WTC11 (cell line): ENCODE results near the gene BCAP29. TPM values are rescaled to one million over a fixed set of nuclear protein-coding genes. Genes with fewer than 3 reads are reported as not detected.

Source experiments
- ATAC-seq: fragments of 200-7000 bp; cut with Tn5 transposase; 2 replicates; pipeline ENCODE4 v1.10.0; 2021; ENCODE audit warnings: mild to moderate bottlenecking, moderate library complexity
- CTCF ChIA-PET: fragments of 300-600 bp; sonication (Branson Sonifier 250); formaldehyde crosslinking; loops from one replicate; lab custom pipeline; 2021; ENCODE audit warnings: antibody characterized with exemption; lab: Charles Lee
- POLR2A ChIA-PET: fragments of 350-600 bp; sonication (Branson Sonifier 250); formaldehyde crosslinking; loops from one replicate; lab custom pipeline; 2021; ENCODE audit warnings: antibody characterized with exemption; lab: Charles Lee
- DNase-seq: peaks from one replicate; pipeline ENCODE4 v3.0.0; 2021; ENCODE audit warnings: low spot score
- H3K27ac Mint-ChIP-seq: 2 replicates; pipeline ENCODE4 v1.8.0; 2021; ENCODE audit warnings: mixed read lengths
- H3K27me3 Mint-ChIP-seq: 2 replicates; pipeline ENCODE4 v1.8.0; 2021; ENCODE audit warnings: low read depth, mild to moderate bottlenecking, moderate library complexity, mixed read lengths
- H3K36me3 Mint-ChIP-seq: 2 replicates; pipeline ENCODE4 v1.8.0; 2021; ENCODE audit warnings: mixed read lengths
- H3K4me1 Mint-ChIP-seq: 2 replicates; pipeline ENCODE4 v1.8.0; 2022; ENCODE audit warnings: mixed read lengths
- H3K4me3 Mint-ChIP-seq: 2 replicates; pipeline ENCODE4 v1.8.0; 2021; ENCODE audit warnings: mild to moderate bottlenecking, moderate library complexity, mixed read lengths
- H3K9me3 Mint-ChIP-seq: 2 replicates; pipeline ENCODE4 v1.8.0; 2021; ENCODE audit warnings: mixed read lengths
- ATF1 ChIP-seq: sonication (generic); formaldehyde crosslinking; IDR thresholded peaks from 2 replicates; pipeline ENCODE4 v1.8.1; 2023; ENCODE audit warnings: mild to moderate bottlenecking, moderate library complexity, missing genetic modification reagents
- CREB1 ChIP-seq: sonication (generic); formaldehyde crosslinking; IDR thresholded peaks from 2 replicates; pipeline ENCODE4 v1.8.0; 2023; ENCODE audit warnings: mild to moderate bottlenecking, missing genetic modification reagents
- CREM ChIP-seq: sonication (generic); formaldehyde crosslinking; IDR thresholded peaks from 2 replicates; pipeline ENCODE4 v1.8.1; 2022; ENCODE audit warnings: mild to moderate bottlenecking, missing genetic modification reagents, moderate library complexity
- FOXK1 ChIP-seq: sonication (generic); formaldehyde crosslinking; IDR thresholded peaks from 2 replicates; pipeline ENCODE4 v1.8.0; 2022; ENCODE audit warnings: mild to moderate bottlenecking, moderate library complexity, missing genetic modification reagents
- FOXP1 ChIP-seq: sonication (generic); formaldehyde crosslinking; IDR thresholded peaks from 2 replicates; pipeline ENCODE4 v1.8.0; 2022; ENCODE audit warnings: missing genetic modification reagents, mild to moderate bottlenecking, moderate library complexity, borderline replicate concordance
- GABPB1 ChIP-seq: sonication (generic); formaldehyde crosslinking; IDR thresholded peaks from 2 replicates; pipeline ENCODE4 v1.8.1; 2023; ENCODE audit warnings: mild to moderate bottlenecking, missing genetic modification reagents
- GTF2I ChIP-seq: fragments of 250-450 bp; sonication (Bioruptor Pico); conservative IDR thresholded peaks from 2 replicates; pipeline ENCODE4 v1.4.0; 2021; ENCODE audit warnings: mild to moderate bottlenecking
- NFE2L1 ChIP-seq: sonication (generic); formaldehyde crosslinking; IDR thresholded peaks from 2 replicates; pipeline ENCODE4 v1.8.1; 2023; ENCODE audit warnings: missing genetic modification reagents
- NR2C2 ChIP-seq: sonication (generic); formaldehyde crosslinking; IDR thresholded peaks from 2 replicates; pipeline ENCODE4 v1.8.0; 2022; ENCODE audit warnings: mild to moderate bottlenecking, missing genetic modification reagents
- RORB ChIP-seq: fragments of 250-450 bp; sonication (Bioruptor Pico); IDR thresholded peaks from 2 replicates; pipeline ENCODE4 v1.9.0; 2021; ENCODE audit warnings: mild to moderate bottlenecking
- SOX15 ChIP-seq: fragments of 250-450 bp; sonication (Bioruptor Pico); IDR thresholded peaks from 2 replicates; pipeline ENCODE4 v1.9.0; 2021; ENCODE audit warnings: mild to moderate bottlenecking
- TCF7 ChIP-seq: sonication (generic); formaldehyde crosslinking; IDR thresholded peaks from 2 replicates; pipeline ENCODE4 v1.8.0; 2022; ENCODE audit warnings: mild to moderate bottlenecking, low read depth, missing genetic modification reagents, moderate library complexity
- TEAD4 ChIP-seq: sonication (generic); formaldehyde crosslinking; IDR thresholded peaks from 2 replicates; pipeline ENCODE4 v1.8.0; 2022; ENCODE audit warnings: mild to moderate bottlenecking, missing genetic modification reagents
- ZBTB21 ChIP-seq: sonication (generic); formaldehyde crosslinking; IDR thresholded peaks from 2 replicates; pipeline ENCODE4 v1.8.1; 2023; ENCODE audit warnings: mild to moderate bottlenecking, missing genetic modification reagents, borderline replicate concordance
- ZNF138 ChIP-seq: sonication (generic); formaldehyde crosslinking; conservative IDR thresholded peaks from 2 replicates; pipeline ENCODE4 v1.8.1; 2022; ENCODE audit warnings: mild to moderate bottlenecking, moderate library complexity, missing genetic modification reagents
- ZNF416 ChIP-seq: fragments of 250-450 bp; sonication (Bioruptor Pico); IDR thresholded peaks from 2 replicates; pipeline ENCODE4 v1.9.0; 2021; ENCODE audit warnings: mild to moderate bottlenecking, inconsistent platforms
- total RNA-seq: library from RNA; stranded (reverse); gene quantifications from 3 replicates; pipeline ENCODE4 v1.2.3, GENCODE V29; 2021
- TF ChIP-seq, protein P1 (sequence below): sonication (generic); formaldehyde crosslinking; IDR thresholded peaks from 2 replicates; pipeline ENCODE4 v1.8.1; 2023; ENCODE audit warnings: mild to moderate bottlenecking, missing genetic modification reagents, moderate library complexity
- TF ChIP-seq, protein P2 (sequence below): sonication (generic); formaldehyde crosslinking; IDR thresholded peaks from 2 replicates; pipeline ENCODE4 v1.8.1; 2022; ENCODE audit warnings: mild to moderate bottlenecking, moderate library complexity, missing genetic modification reagents
- TF ChIP-seq, protein P3 (sequence below): sonication (generic); formaldehyde crosslinking; IDR thresholded peaks from 2 replicates; pipeline ENCODE4 v1.8.0; 2023; ENCODE audit warnings: mild to moderate bottlenecking, missing genetic modification reagents
- TF ChIP-seq, protein P4 (sequence below): sonication (generic); formaldehyde crosslinking; IDR thresholded peaks from 2 replicates; pipeline ENCODE4 v1.8.0; 2023; ENCODE audit warnings: missing genetic modification reagents
- TF ChIP-seq, protein P5 (sequence below): sonication (generic); formaldehyde crosslinking; IDR thresholded peaks from 2 replicates; pipeline ENCODE4 v1.8.0; 2022; ENCODE audit warnings: missing genetic modification reagents
- TF ChIP-seq, protein P6 (sequence below): sonication (generic); formaldehyde crosslinking; IDR thresholded peaks from 2 replicates; pipeline ENCODE4 v1.8.1; 2023; ENCODE audit warnings: mild to moderate bottlenecking, missing genetic modification reagents
- TF ChIP-seq, protein P7 (sequence below): sonication (generic); formaldehyde crosslinking; IDR thresholded peaks from 2 replicates; pipeline ENCODE4 v1.8.1; 2023; ENCODE audit warnings: mild to moderate bottlenecking, moderate library complexity, missing genetic modification reagents

The BCAP29 gene
- total RNA-seq, 1 experiment from 2014 or later, result 14.5 TPM

DNA sequence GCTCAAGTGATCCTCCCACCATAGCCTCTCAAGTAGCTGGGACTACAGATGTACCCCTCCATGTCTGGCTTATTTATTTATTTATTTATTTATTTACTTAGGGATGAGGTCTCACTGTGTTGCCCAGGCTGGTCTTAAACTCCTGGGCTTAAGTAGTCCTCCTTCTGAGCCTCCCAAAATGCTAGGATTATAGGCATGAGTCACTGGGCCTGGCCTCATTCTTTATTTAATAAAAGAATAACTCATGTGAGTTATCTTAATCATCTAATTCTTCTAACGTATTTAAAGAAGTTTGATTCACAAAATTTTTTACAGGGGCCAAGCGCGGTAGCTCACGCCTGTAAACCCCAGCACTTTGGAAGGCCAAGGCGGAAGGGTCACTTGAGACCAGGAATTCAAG, 72.6 kb downstream of the BCAP29 start (continued):
- TF ChIP-seq, protein P1, sequence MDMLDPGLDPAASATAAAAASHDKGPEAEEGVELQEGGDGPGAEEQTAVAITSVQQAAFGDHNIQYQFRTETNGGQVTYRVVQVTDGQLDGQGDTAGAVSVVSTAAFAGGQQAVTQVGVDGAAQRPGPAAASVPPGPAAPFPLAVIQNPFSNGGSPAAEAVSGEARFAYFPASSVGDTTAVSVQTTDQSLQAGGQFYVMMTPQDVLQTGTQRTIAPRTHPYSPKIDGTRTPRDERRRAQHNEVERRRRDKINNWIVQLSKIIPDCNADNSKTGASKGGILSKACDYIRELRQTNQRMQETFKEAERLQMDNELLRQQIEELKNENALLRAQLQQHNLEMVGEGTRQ (CRISPR knock-in tag), result no peak
- no peak for TF ChIP-seq SOX15 (CRISPR knock-in tag)

DNA sequence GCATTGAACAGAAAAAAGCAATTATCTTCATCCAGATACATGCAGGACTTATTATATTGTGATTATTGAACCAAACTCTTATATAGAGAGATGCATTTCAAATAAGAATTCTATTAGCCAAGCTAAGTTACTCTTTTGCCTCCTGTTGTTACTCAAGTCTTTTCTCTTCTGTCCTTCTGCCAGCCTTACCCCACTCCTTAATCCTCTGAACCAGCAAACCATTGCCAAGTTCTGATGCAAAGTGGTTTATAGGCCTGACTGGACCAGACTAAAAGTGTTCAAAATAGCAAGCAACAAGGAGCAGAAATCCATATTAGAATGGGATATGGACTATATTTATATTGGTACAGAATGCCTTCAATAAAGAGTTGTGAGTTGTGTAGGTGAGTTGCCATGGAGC, 78.4 kb downstream of the BCAP29 start:
- no peak overlapping the region for H3K27ac Mint-ChIP-seq
- H3K36me3 Mint-ChIP-seq, result no peaks in the 10 kb centered on the region
- peaks cover 16% of the 10 kb centered on the region for H3K4me1 Mint-ChIP-seq
- no peak for TF ChIP-seq CREM (CRISPR knock-in tag)
- TF ChIP-seq, protein P2, sequence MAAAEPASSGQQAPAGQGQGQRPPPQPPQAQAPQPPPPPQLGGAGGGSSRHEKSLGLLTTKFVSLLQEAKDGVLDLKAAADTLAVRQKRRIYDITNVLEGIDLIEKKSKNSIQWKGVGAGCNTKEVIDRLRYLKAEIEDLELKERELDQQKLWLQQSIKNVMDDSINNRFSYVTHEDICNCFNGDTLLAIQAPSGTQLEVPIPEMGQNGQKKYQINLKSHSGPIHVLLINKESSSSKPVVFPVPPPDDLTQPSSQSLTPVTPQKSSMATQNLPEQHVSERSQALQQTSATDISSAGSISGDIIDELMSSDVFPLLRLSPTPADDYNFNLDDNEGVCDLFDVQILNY (CRISPR knock-in tag), result no peak
- no peak for TF ChIP-seq ZNF416 (CRISPR knock-in tag)
- TF ChIP-seq NFE2L1 (CRISPR knock-in tag), result no peak
- no peak for TF ChIP-seq NR2C2 (CRISPR knock-in tag)
- TF ChIP-seq FOXK1 (CRISPR knock-in tag), result no peak
- no peak for TF ChIP-seq GTF2I (CRISPR knock-in tag)
- TF ChIP-seq TCF7 (CRISPR knock-in tag), result no peak
- no peak for TF ChIP-seq CREB1 (CRISPR knock-in tag)
- no peak for TF ChIP-seq ZBTB21 (CRISPR knock-in tag)
- TF ChIP-seq TEAD4, result no peak
- TF ChIP-seq, protein P3, sequence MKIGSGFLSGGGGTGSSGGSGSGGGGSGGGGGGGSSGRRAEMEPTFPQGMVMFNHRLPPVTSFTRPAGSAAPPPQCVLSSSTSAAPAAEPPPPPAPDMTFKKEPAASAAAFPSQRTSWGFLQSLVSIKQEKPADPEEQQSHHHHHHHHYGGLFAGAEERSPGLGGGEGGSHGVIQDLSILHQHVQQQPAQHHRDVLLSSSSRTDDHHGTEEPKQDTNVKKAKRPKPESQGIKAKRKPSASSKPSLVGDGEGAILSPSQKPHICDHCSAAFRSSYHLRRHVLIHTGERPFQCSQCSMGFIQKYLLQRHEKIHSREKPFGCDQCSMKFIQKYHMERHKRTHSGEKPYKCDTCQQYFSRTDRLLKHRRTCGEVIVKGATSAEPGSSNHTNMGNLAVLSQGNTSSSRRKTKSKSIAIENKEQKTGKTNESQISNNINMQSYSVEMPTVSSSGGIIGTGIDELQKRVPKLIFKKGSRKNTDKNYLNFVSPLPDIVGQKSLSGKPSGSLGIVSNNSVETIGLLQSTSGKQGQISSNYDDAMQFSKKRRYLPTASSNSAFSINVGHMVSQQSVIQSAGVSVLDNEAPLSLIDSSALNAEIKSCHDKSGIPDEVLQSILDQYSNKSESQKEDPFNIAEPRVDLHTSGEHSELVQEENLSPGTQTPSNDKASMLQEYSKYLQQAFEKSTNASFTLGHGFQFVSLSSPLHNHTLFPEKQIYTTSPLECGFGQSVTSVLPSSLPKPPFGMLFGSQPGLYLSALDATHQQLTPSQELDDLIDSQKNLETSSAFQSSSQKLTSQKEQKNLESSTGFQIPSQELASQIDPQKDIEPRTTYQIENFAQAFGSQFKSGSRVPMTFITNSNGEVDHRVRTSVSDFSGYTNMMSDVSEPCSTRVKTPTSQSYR (CRISPR knock-in tag), result no peak
- no peak for TF ChIP-seq FOXP1 (CRISPR knock-in tag)
- TF ChIP-seq RORB (CRISPR knock-in tag), result no peak
- TF ChIP-seq ZNF138, result no peak
- no peak for TF ChIP-seq GABPB1
- TF ChIP-seq, all 79 proteins: peak for 0
- Mint-ChIP-seq H3K9me3 (no peaks in the 10 kb centered on the region), H3K27me3 (peaks cover 68% of the 10 kb centered on the region), H3K4me3 (no peak overlapping the region)
- DNase-seq (no peak), ATAC-seq (no peak)
- CTCF ChIA-PET, result no interaction called here
- POLR2A ChIA-PET, result no interaction called here

DNA sequence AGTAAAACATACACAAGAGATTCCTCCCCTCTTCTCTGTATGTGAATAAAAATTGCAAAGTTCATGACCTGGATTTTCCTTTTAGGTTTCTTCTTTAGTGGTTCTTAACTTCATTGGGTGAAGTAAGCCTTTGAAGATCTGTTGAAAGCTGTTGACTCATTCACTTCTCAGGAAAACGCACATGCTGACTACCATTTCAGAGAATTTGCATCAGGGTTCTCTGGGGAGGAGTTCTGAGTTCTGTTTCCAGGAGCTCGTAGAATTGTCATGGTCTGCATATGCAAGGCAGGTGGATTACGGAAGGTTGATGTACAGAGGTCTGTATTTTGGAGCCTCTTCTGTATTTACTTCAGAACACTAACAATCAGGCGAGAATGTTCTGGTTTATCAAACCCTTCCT, 79.6 kb downstream of the BCAP29 start:
- CTCF ChIA-PET, result no interaction called here
- peaks cover 17% of the 10 kb centered on the region for H3K4me1 Mint-ChIP-seq
- H3K36me3 Mint-ChIP-seq, result no peaks in the 10 kb centered on the region
- H3K9me3 Mint-ChIP-seq, result no peaks in the 10 kb centered on the region
- no peak for ATAC-seq
- peak overlapping the region; percentile 85 for H3K4me3 Mint-ChIP-seq
- POLR2A ChIA-PET, result no interaction called here
- H3K27me3 Mint-ChIP-seq, result peaks cover 80% of the 10 kb centered on the region
- DNase-seq, result no peak
- H3K27ac Mint-ChIP-seq, result no peak overlapping the region
- TF ChIP-seq ATF1 (CRISPR knock-in tag) (no peak), ZBTB21 (CRISPR knock-in tag) (no peak), TCF7 (CRISPR knock-in tag) (no peak), TEAD4 (no peak)
- TF ChIP-seq, protein P4, sequence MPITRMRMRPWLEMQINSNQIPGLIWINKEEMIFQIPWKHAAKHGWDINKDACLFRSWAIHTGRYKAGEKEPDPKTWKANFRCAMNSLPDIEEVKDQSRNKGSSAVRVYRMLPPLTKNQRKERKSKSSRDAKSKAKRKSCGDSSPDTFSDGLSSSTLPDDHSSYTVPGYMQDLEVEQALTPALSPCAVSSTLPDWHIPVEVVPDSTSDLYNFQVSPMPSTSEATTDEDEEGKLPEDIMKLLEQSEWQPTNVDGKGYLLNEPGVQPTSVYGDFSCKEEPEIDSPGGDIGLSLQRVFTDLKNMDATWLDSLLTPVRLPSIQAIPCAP, result no peak
- TF ChIP-seq, protein P5, sequence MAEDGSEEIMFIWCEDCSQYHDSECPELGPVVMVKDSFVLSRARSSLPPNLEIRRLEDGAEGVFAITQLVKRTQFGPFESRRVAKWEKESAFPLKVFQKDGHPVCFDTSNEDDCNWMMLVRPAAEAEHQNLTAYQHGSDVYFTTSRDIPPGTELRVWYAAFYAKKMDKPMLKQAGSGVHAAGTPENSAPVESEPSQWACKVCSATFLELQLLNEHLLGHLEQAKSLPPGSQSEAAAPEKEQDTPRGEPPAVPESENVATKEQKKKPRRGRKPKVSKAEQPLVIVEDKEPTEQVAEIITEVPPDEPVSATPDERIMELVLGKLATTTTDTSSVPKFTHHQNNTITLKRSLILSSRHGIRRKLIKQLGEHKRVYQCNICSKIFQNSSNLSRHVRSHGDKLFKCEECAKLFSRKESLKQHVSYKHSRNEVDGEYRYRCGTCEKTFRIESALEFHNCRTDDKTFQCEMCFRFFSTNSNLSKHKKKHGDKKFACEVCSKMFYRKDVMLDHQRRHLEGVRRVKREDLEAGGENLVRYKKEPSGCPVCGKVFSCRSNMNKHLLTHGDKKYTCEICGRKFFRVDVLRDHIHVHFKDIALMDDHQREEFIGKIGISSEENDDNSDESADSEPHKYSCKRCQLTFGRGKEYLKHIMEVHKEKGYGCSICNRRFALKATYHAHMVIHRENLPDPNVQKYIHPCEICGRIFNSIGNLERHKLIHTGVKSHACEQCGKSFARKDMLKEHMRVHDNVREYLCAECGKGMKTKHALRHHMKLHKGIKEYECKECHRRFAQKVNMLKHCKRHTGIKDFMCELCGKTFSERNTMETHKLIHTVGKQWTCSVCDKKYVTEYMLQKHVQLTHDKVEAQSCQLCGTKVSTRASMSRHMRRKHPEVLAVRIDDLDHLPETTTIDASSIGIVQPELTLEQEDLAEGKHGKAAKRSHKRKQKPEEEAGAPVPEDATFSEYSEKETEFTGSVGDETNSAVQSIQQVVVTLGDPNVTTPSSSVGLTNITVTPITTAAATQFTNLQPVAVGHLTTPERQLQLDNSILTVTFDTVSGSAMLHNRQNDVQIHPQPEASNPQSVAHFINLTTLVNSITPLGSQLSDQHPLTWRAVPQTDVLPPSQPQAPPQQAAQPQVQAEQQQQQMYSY, result no peak
- TF ChIP-seq, protein P6, sequence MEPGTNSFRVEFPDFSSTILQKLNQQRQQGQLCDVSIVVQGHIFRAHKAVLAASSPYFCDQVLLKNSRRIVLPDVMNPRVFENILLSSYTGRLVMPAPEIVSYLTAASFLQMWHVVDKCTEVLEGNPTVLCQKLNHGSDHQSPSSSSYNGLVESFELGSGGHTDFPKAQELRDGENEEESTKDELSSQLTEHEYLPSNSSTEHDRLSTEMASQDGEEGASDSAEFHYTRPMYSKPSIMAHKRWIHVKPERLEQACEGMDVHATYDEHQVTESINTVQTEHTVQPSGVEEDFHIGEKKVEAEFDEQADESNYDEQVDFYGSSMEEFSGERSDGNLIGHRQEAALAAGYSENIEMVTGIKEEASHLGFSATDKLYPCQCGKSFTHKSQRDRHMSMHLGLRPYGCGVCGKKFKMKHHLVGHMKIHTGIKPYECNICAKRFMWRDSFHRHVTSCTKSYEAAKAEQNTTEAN (CRISPR knock-in tag), result no peak
- TF ChIP-seq, protein P7, sequence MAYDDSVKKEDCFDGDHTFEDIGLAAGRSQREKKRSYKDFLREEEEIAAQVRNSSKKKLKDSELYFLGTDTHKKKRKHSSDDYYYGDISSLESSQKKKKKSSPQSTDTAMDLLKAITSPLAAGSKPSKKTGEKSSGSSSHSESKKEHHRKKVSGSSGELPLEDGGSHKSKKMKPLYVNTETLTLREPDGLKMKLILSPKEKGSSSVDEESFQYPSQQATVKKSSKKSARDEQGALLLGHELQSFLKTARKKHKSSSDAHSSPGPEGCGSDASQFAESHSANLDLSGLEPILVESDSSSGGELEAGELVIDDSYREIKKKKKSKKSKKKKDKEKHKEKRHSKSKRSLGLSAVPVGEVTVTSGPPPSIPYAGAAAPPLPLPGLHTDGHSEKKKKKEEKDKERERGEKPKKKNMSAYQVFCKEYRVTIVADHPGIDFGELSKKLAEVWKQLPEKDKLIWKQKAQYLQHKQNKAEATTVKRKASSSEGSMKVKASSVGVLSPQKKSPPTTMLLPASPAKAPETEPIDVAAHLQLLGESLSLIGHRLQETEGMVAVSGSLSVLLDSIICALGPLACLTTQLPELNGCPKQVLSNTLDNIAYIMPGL (CRISPR knock-in tag), result no peak
